HG03457 (cell line): Measurements from ENCODE around the gene HIPK1.
"Not testable (repeated sequence)": the region's sequence is repeated elsewhere in the genome, so short reads cannot be mapped to it uniquely, and the experiment has no call there.

ENCODE experiments used
- ATAC-seq: cut with Tn5 transposase; IDR thresholded peaks from one replicate; pipeline ENCODE4 v1.9.1; 2021; ENCODE audit warnings: moderate number of reproducible peaks; ENCODE audit not compliant: unreplicated experiment

The HIPK1 gene

GRCh38 chr1:113981962-113982931, 53.1 kb downstream of the HIPK1 start:
- ATAC-seq = no peak

- ATAC-seq = no peak
Observed at GRCh38 chr1:113982949-113983348, 53.8 kb downstream of the HIPK1 start.

- no peak for ATAC-seq
Observed at GRCh38 chr1:113983391-113983790, 54.3 kb downstream of the HIPK1 start.

- no peak for ATAC-seq
Observed at GRCh38 chr1:113983826-113984225, 54.7 kb downstream of the HIPK1 start.

- no peak for ATAC-seq
Observed at GRCh38 chr1:113984710-113985109, 55.6 kb downstream of the HIPK1 start.

GRCh38 chr1:113986802-113987201, 57.7 kb downstream of the HIPK1 start:
- ATAC-seq = no peak

GRCh38 chr1:113987259-113987658, 58.1 kb downstream of the HIPK1 start:
- ATAC-seq = no peak

- ATAC-seq = no peak
Observed at GRCh38 chr1:113990530-113990929, 61.4 kb downstream of the HIPK1 start.

- no peak for ATAC-seq
Observed at GRCh38 chr1:113990961-113991360, 61.8 kb downstream of the HIPK1 start.

GRCh38 chr1:113991467-113991997, 62.4 kb downstream of the HIPK1 start:
- no peak for ATAC-seq

GRCh38 chr1:113993072-113993471, 63.9 kb downstream of the HIPK1 start:
- no peak for ATAC-seq

- ATAC-seq = no peak
Observed at GRCh38 chr1:113993766-113994165, 64.6 kb downstream of the HIPK1 start.

GRCh38 chr1:113995382-113995781, 66.3 kb downstream of the HIPK1 start:
- no peak for ATAC-seq

GRCh38 chr1:113998361-113998760, 69.2 kb downstream of the HIPK1 start:
- ATAC-seq = no peak

- no peak for ATAC-seq
Observed at GRCh38 chr1:113999233-113999632, 70.1 kb downstream of the HIPK1 start.

GRCh38 chr1:113999799-114000198, 70.7 kb downstream of the HIPK1 start:
- no peak for ATAC-seq

GRCh38 chr1:114000406-114000805, 71.3 kb downstream of the HIPK1 start:
- no peak for ATAC-seq

GRCh38 chr1:114002492-114003239, 73.5 kb downstream of the HIPK1 start:
- ATAC-seq = no peak

- no peak for ATAC-seq
Observed at GRCh38 chr1:114003431-114003830, 74.3 kb downstream of the HIPK1 start.

GRCh38 chr1:114006825-114007224, 77.7 kb downstream of the HIPK1 start:
- not testable (repeated sequence) for ATAC-seq

GRCh38 chr1:114008480-114008941, 79.4 kb downstream of the HIPK1 start:
- no peak for ATAC-seq

- ATAC-seq = no peak
Observed at GRCh38 chr1:114008993-114009392, 79.9 kb downstream of the HIPK1 start.
